B cell (primary cell): ENCODE measurements around the gene MEGF11.

ENCODE experiments used
- CTCF ChIP-seq: fragments of 200-600 bp; IDR thresholded peaks from one replicate; pipeline ENCODE4 v1.8.0; 2022; ENCODE audit warnings: antibody characterized with exemption, mild to moderate bottlenecking
- EZH2 ChIP-seq: IDR thresholded peaks from 2 replicates; pipeline ENCODE4 v1.6.1; 2012; ENCODE audit warnings: borderline replicate concordance, low read depth, mild to moderate bottlenecking, moderate library complexity, low read length; ENCODE audit not compliant: insufficient read depth, poor library complexity, severe bottlenecking

- TF ChIP-seq EZH2 (no peak), CTCF (no peak)
Measured at GRCh38 chr15:65924004-65924403, 329.5 kb downstream of the MEGF11 start.
